Fibroblast of lung (primary cell): ENCODE results near the gene PPM1H. TPM values are rescaled to one million over a fixed set of nuclear protein-coding genes. Genes with fewer than 3 reads are reported as not detected.

Experiments
- DNase-seq, 2 donors: peaks; one replicate each; pipeline versions ENCODE4 v3.0.0 to v3.0.0-alpha.2; 2010; ENCODE audit warnings: low read depth in 2 of 2
- H2AFZ ChIP-seq: 2 replicates; pipeline ENCODE4 v1.5.1; 2012; ENCODE audit warnings: low read length, control low read depth, inconsistent platforms
- H3K27ac ChIP-seq: 2 replicates; pipeline ENCODE4 v1.5.1; 2011; ENCODE audit warnings: low read length, control low read depth; ENCODE audit not compliant: insufficient read depth
- H3K27me3 ChIP-seq: 2 replicates; pipeline ENCODE4 v1.5.1; 2011; ENCODE audit warnings: mild to moderate bottlenecking, low read length; ENCODE audit not compliant: control insufficient read depth, insufficient read depth
- H3K36me3 ChIP-seq: 2 replicates; pipeline ENCODE4 v1.5.1; 2011; ENCODE audit warnings: low read length; ENCODE audit not compliant: control insufficient read depth, insufficient read depth
- H3K4me1 ChIP-seq: 2 replicates; pipeline ENCODE4 v1.5.1; 2011; ENCODE audit warnings: low read length; ENCODE audit not compliant: control insufficient read depth, insufficient read depth; ENCODE audit errors: extremely low read depth
- H3K4me2 ChIP-seq: 2 replicates; pipeline ENCODE4 v1.5.1; 2011; ENCODE audit warnings: low read length, control low read depth; ENCODE audit not compliant: insufficient read depth; ENCODE audit errors: extremely low read depth
- H3K4me3 ChIP-seq, 4 experiments: fragments of 200-600 bp in 1 of 4; sonication (generic) in 1 of 4; replicated peaks in 1 of 4; 2 replicates each; pipeline ENCODE4 v1.5.1; 2011 to 2016; ENCODE audit warnings: low read length in 4 of 4, low read depth in 3 of 4, mild to moderate bottlenecking in 3 of 4, control low read depth in 2 of 4, inconsistent platforms in 1 of 4, mixed read lengths in 1 of 4; ENCODE audit not compliant: insufficient read depth in 1 of 4; ENCODE audit errors: control extremely low read depth in 1 of 4
- H3K79me2 ChIP-seq: 2 replicates; pipeline ENCODE4 v1.5.1; 2012; ENCODE audit warnings: mild to moderate bottlenecking, low read length, inconsistent platforms; ENCODE audit not compliant: control insufficient read depth, insufficient read depth
- H3K9ac ChIP-seq: 2 replicates; pipeline ENCODE4 v1.5.1; 2011; ENCODE audit warnings: mild to moderate bottlenecking, low read length, control low read depth; ENCODE audit not compliant: insufficient read depth
- H3K9me3 ChIP-seq: 2 replicates; pipeline ENCODE4 v1.5.1; 2012; ENCODE audit warnings: low read depth, low read length; ENCODE audit not compliant: control insufficient read depth, insufficient read depth
- H4K20me1 ChIP-seq: 2 replicates; pipeline ENCODE4 v1.5.1; 2011; ENCODE audit warnings: low read length; ENCODE audit not compliant: control insufficient read depth, insufficient read depth; ENCODE audit errors: extremely low read depth
- CTCF ChIP-seq, 2 donors: IDR thresholded peaks in 1 of 2; conservative IDR thresholded peaks in 1 of 2; 1 replicate in 1 of 2; 2 replicates in 1 of 2; pipeline ENCODE4 v1.5.1; 2011 to 2012; ENCODE audit warnings: low read length in 2 of 2, control low read depth in 1 of 2, inconsistent platforms in 1 of 2, low read depth in 1 of 2, mild to moderate bottlenecking in 1 of 2
- EZH2 ChIP-seq: IDR thresholded peaks from 2 replicates; pipeline ENCODE4 v1.5.1; 2012; ENCODE audit warnings: low read length, control low read depth, mild to moderate bottlenecking; ENCODE audit errors: missing control alignments
- polyA plus RNA-seq, 2 donors: library from polyadenylated mRNA; depleted of rRNA in 1 of 2; stranded (reverse) in 1 of 2; unstranded in 1 of 2; fragments of >200 nt; gene quantifications; 2 replicates each; pipeline ENCODE4 v1.2.1, GENCODE V29; 2011 to 2012; ENCODE audit warnings: missing spikeins in 1 of 2
- total RNA-seq: library from RNA; depleted of rRNA; stranded (reverse); fragments of >200 nt; gene quantifications from 2 replicates; pipeline ENCODE4 v1.2.1, GENCODE V29; 2014

PPM1H gene
- total and polyA plus RNA-seq, 2 donors (not counting 1 experiment from before 2014, with no cell fraction given): 0.57 to 3.1 TPM

DNA sequence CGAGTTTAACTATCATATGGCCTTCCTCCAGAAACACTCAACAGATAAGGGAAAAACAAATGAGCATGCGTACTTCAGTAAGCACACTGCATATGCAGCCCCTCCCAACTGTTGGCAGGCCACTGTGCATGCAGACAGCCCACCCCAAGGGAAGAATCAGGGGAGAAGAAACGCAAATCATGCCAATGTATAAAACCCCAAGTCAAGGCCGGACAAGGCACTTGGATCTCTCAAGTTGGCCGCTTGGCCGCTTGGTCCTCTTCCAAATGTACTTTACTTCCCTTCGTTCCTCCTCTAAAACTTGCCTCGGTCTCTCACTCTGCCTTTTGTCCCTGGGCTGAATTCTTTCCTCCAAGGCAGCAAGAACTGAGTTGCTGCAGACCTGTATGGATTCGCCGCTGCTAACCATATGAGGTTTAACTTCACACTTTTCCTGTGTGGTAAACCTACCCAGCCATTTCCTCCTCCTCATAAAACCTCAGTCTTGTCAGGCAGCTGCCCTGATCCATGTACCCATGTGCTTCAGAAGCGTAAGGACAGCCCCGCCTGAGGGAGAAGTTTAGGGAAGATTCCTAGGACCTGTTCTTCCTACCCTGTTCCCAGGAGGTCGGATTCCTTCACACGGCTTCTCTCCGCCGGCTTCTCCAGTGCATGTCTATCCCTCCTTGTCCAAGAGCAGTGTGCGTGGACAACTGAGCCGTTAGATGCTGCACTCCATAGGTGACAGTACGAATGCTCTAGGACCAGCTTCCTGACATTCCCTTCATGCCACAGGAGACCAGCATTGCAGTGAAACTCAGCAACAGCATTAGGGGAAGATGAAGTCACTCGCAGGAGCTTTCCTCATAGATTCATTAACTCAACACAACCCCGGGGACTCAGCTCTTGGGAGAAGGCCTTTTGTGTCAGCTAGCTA is 280.4 kb downstream of the PPM1H start:
- no peak for DNase-seq
- TF ChIP-seq EZH2: no peak
- no peak for TF ChIP-seq CTCF (conservative IDR thresholded peaks at IDR 0.05 in 1 of 2, IDR thresholded peaks at IDR 0.05 in 1 of 2; ENCODE audit: low read depth in 1 of 2, low read length in 2 of 2)
- Histone ChIP-seq H3K27me3 (no peaks in the 10 kb centered on the region), H3K79me2 (no peaks in the 10 kb centered on the region), H4K20me1 (no peaks in the 10 kb centered on the region), H3K27ac (no peak overlapping the region), H3K4me1 (no peaks in the 10 kb centered on the region), H3K9ac (no peak overlapping the region), H3K36me3 (no peaks in the 10 kb centered on the region), H3K4me2 (no peak overlapping the region), H3K9me3 (no peaks in the 10 kb centered on the region), H3K4me3 (no peak overlapping the region), H2AFZ (no peak overlapping the region)

DNA sequence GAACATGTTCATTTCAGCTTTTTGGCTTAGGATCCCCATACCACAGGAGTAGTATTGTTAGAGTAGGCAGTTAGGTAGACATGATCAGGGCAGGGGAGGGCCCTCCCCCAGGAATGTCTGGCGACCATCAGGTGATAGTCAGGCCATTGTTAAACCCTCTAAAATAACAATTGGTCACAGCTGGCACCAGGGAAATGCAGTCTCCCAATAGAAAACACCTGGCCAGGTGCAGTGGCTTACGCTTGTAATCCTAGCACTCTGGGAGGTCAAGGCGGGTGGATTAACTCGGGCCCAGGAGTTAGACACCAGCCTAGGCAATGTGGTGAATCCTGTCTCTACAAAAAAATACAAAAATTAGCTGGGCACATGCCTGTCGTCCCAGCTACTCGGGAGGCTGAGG is 281.2 kb downstream of the PPM1H start:
- H3K9ac ChIP-seq: no peak overlapping the region
- H3K27me3 ChIP-seq: no peaks in the 10 kb centered on the region
- no peaks in the 10 kb centered on the region for H3K79me2 ChIP-seq
- H3K4me3 ChIP-seq: no peak overlapping the region
- H3K36me3 ChIP-seq: no peaks in the 10 kb centered on the region
- no peaks in the 10 kb centered on the region for H4K20me1 ChIP-seq
- H3K9me3 ChIP-seq: no peaks in the 10 kb centered on the region
- DNase-seq: no peak
- H2AFZ ChIP-seq: no peak overlapping the region
- no peak for TF ChIP-seq EZH2
- no peak for TF ChIP-seq CTCF (conservative IDR thresholded peaks at IDR 0.05 in 1 of 2, IDR thresholded peaks at IDR 0.05 in 1 of 2; ENCODE audit: low read depth in 1 of 2, low read length in 2 of 2)
- H3K4me2 ChIP-seq: no peak overlapping the region
- H3K27ac ChIP-seq: no peak overlapping the region
- no peaks in the 10 kb centered on the region for H3K4me1 ChIP-seq

- Histone ChIP-seq H3K4me1 (no peaks in the 10 kb centered on the region), H3K4me3 (no peak overlapping the region), H3K9ac (no peak overlapping the region), H3K79me2 (no peaks in the 10 kb centered on the region), H2AFZ (no peak overlapping the region), H3K27me3 (no peaks in the 10 kb centered on the region), H3K27ac (no peak overlapping the region), H3K9me3 (no peaks in the 10 kb centered on the region), H4K20me1 (no peaks in the 10 kb centered on the region), H3K4me2 (no peak overlapping the region), H3K36me3 (no peaks in the 10 kb centered on the region)
- TF ChIP-seq EZH2 (no peak), CTCF (conservative IDR thresholded peaks at IDR 0.05 in 1 of 2, IDR thresholded peaks at IDR 0.05 in 1 of 2; ENCODE audit: low read depth in 1 of 2, low read length in 2 of 2) (no peak)
- DNase-seq: no peak
Observed at GRCh38 chr12:62653304-62653703, 281.6 kb downstream of the PPM1H start.
